Melanocyte of skin (primary cell): ENCODE measurements around the gene LHX1. TPM values are rescaled to one million over a fixed set of nuclear protein-coding genes. Genes with fewer than 3 reads are reported as not detected.

Experiments used
- small RNA-seq, 2 donors: library from RNA; depleted of rRNA; stranded (forward); fragments of <200 nt; gene quantifications; one replicate each; pipeline ENCODE3, GENCODE V24; 2012
- total RNA-seq, 2 donors: library from RNA; depleted of rRNA; stranded (reverse); fragments of >200 nt; gene quantifications; 2 replicates each; pipeline ENCODE4 v1.2.3, GENCODE V29; 2012

Gene LHX1
- not detected for total RNA-seq

DNA sequence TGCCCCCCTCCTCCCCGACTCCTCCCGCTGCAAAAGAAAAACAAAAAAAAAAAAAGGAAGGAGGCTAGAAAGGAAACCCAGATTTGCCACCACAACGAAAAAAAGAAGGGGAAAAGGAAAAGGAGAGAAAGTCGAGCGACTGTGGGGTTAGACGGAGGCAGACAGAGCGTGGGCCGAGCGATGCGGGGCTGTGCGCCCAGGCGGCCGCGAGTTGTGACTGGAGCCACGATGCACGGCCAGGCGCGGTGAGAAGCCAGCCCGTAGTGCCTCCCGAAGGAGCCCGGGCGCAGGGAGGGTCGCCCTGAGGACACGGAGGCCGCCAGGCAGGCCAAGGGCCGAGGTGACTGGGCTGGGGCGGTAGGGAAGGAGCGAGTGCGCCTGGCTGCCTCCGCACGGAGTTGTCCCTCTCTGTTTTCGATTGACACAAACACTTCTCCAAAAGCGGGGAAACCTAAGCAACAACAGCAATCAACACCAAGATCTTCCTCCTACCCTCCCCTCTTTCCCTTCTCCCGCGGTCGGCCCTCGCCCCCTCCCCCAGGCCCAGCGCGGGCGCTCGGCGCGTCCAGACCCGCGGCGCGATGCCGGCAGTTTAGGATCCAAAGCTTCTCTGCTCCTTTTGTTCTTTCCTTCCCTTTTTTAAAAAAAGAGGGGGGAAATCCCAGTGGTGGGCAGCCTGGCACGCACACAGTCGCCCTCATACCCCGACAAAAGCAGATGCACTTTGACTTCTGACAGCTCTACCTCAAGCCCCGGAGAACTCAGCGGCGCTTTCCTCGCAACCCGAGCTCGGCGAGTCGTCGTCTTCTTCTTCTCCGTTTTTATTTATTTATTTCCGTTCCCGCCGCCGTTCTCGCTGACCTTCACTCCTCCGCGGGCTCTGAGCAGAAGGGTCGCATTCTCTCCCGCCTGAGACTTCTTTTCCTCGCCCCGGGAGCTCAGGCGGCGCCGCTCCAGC, at the start of gene LHX1:
TSS of gene LHX1 (plus strand) at position 475 of the 958 bp plus-strand sequence. CDS start 723 bp downstream, outside the sequence.

GRCh38 chr17:36948717-36949460, 11.6 kb downstream of the LHX1 start, which contains the start of gene AATF:
TSS of gene AATF (plus strand) at chr17:36948954. CDS start at chr17:36949126, 172 bp downstream.

Small RNA genes lying within 50 kb of the gene (small RNA-seq; reads per million reads assigned to genes)
- 0 reads per million in 2 donors for gene AC243773.2

Other genes with a start within 250 kb of the LHX1 start
- gene AATF, start 11.5 kb downstream of the LHX1 start, total RNA-seq = 10 to 100 TPM; 23.1 to 29.6 TPM